IPS-20b (cell line): ENCODE data around the gene MAGI1.
"Not testable (repeated sequence)": the region's sequence is repeated elsewhere in the genome, so short reads cannot be mapped to it uniquely, and the experiment has no call there.

ENCODE experiments used
- H3K27ac ChIP-seq: one replicate; pipeline ENCODE4 v1.5.1; 2013; ENCODE audit warnings: low read length
- H3K27me3 ChIP-seq: 2 replicates; pipeline ENCODE4 v1.6.1; 2013; ENCODE audit warnings: mild to moderate bottlenecking, low read length, inconsistent platforms; ENCODE audit not compliant: insufficient read depth
- H3K36me3 ChIP-seq: 2 replicates; pipeline ENCODE4 v1.6.1; 2013; ENCODE audit warnings: low read depth, mild to moderate bottlenecking, inconsistent platforms, low read length, moderate library complexity; ENCODE audit not compliant: insufficient read depth
- H3K4me1 ChIP-seq: 2 replicates; pipeline ENCODE4 v1.6.1; 2013; ENCODE audit warnings: mild to moderate bottlenecking, control low read depth, inconsistent platforms, low read length, moderate library complexity; ENCODE audit not compliant: insufficient read depth
- H3K4me3 ChIP-seq: 2 replicates; pipeline ENCODE4 v1.5.1; 2013; ENCODE audit warnings: mild to moderate bottlenecking, low read length, inconsistent platforms
- H3K9ac ChIP-seq: 2 replicates; pipeline ENCODE4 v1.6.1; 2013; ENCODE audit warnings: low read depth, mild to moderate bottlenecking, inconsistent platforms, low read length, moderate library complexity
- H3K9me3 ChIP-seq: 2 replicates; pipeline ENCODE4 v1.6.1; 2013; ENCODE audit warnings: mild to moderate bottlenecking, low read depth, low read length, inconsistent platforms; ENCODE audit not compliant: insufficient read depth

Gene MAGI1

GRCh38 chr3:65514317-65514716, 524.4 kb downstream of the MAGI1 start:
- not testable (repeated sequence) for H3K9ac ChIP-seq, H3K9me3 ChIP-seq, H3K4me1 ChIP-seq, H3K27ac ChIP-seq, H3K4me3 ChIP-seq, H3K36me3 ChIP-seq, H3K27me3 ChIP-seq

- H3K27me3 ChIP-seq, H3K4me1 ChIP-seq, H3K9me3 ChIP-seq, H3K36me3 ChIP-seq: not testable (repeated sequence)
- Histone ChIP-seq H3K9ac (peak overlapping the region; percentile 73; the same call in 1 of the 2 replicates), H3K4me3 (peak overlapping the region; percentile 59; the same call in 1 of the 2 replicates), H3K27ac (peak overlapping the region; percentile 29)
Measured at GRCh38 chr3:65509423-65509794, 529.3 kb downstream of the MAGI1 start.

GRCh38 chr3:65508750-65509422, 529.8 kb downstream of the MAGI1 start:
- Histone ChIP-seq H3K27ac (peak overlapping the region; percentile 29), H3K4me1 (peaks cover 3% of the 10 kb centered on the region; the same call in 1 of the 2 replicates), H3K9me3 (no peaks in the 10 kb centered on the region), H3K36me3 (no peaks in the 10 kb centered on the region), H3K27me3 (no peaks in the 10 kb centered on the region), H3K9ac (peak overlapping the region; percentile 73; the same call in 1 of the 2 replicates), H3K4me3 (peak overlapping the region; percentile 59; the same call in 1 of the 2 replicates)

DNA sequence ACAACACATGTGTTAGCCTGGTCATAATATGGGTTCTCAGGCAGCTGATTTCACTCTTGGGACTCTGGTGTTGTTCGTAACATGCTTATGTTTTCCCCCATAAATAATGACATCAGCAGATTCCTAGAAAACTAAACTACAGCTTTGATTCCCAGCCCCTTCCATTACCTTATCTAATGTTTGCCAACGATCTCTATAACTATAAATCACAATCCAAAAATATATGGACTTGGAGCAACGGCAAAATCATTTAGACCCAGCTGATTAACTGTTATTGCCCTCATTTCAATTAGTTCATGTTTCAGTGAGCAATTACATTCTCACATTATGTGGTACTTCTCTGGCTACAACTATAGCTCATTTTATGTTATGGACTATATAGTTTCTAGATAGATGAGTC, 531.3 kb downstream of the MAGI1 start:
- no peak overlapping the region for H3K4me3 ChIP-seq
- no peak overlapping the region for H3K27ac ChIP-seq
- no peaks in the 10 kb centered on the region for H3K36me3 ChIP-seq
- H3K27me3 ChIP-seq, result no peaks in the 10 kb centered on the region
- H3K4me1 ChIP-seq, result peaks cover 3% of the 10 kb centered on the region; the same call in 1 of the 2 replicates
- no peak overlapping the region for H3K9ac ChIP-seq
- H3K9me3 ChIP-seq, result no peaks in the 10 kb centered on the region

- H3K36me3 ChIP-seq, result no peaks in the 10 kb centered on the region
Measured at GRCh38 chr3:65503776-65504175, 534.9 kb downstream of the MAGI1 start.

GRCh38 chr3:65502526-65502925, 536.2 kb downstream of the MAGI1 start:
- Histone ChIP-seq H3K9ac (no peak overlapping the region), H3K27me3 (no peaks in the 10 kb centered on the region), H3K4me3 (no peak overlapping the region)

More at GRCh38 chr3:65503776-65504175, 534.9 kb downstream of the MAGI1 start:
- Histone ChIP-seq H3K27ac (no peak overlapping the region), H3K27me3 (no peaks in the 10 kb centered on the region), H3K9me3 (no peaks in the 10 kb centered on the region), H3K9ac (no peak overlapping the region), H3K4me1 (peaks cover 2% of the 10 kb centered on the region; the same call in 1 of the 2 replicates), H3K4me3 (no peak overlapping the region)

DNA sequence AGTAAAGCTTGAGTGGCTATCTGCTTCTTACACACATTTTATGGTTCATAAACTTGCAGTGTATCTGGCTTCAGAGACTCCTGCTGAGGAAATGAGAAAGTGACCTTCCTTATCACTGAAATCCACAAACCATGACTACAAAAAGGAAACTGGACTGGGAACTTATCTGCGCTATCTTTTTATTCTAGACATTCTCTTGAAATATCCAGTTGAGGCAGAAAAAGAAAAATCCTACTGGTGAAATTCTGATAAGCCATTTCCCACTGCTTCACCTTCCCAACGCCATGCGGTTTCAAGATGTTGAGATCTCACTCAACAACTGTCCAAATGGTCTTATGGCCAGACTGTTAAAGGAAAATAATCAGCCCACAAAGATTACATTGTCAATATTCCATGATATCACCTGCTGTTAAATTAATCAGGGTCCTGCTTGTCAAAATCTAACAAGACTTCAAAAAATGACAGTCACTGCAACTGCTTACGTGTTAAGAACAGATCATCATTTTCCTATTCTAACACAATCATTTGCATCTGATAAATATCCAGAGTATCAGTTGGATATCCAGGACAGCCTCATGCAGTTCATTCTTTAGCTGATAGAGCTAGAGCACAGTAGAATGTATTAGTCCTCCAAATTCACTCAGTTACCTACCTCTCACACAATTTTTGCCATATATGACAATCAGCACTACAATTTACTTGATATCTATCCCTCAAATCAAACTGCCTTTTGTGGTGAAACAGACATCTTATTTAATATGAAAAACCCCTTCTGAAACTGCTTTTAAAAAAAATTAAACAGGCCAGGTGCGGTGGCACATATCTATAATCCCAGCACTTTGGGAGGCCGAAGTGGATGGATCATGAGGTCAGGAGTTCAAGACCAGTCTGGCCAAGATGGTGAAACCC, 538.1 kb downstream of the MAGI1 start:
- no peak overlapping the region for H3K9ac ChIP-seq
- no peak overlapping the region for H3K27ac ChIP-seq
- H3K36me3 ChIP-seq, result no peaks in the 10 kb centered on the region
- H3K27me3 ChIP-seq, result no peaks in the 10 kb centered on the region
- H3K9me3 ChIP-seq, result no peaks in the 10 kb centered on the region
- no peak overlapping the region for H3K4me3 ChIP-seq
- peaks cover 7% of the 10 kb centered on the region for H3K4me1 ChIP-seq

More at GRCh38 chr3:65502526-65502925, 536.2 kb downstream of the MAGI1 start:
- no peaks in the 10 kb centered on the region for H3K9me3 ChIP-seq
- H3K36me3 ChIP-seq, result no peaks in the 10 kb centered on the region
- no peak overlapping the region for H3K27ac ChIP-seq
- H3K4me1 ChIP-seq, result peaks cover 7% of the 10 kb centered on the region

DNA sequence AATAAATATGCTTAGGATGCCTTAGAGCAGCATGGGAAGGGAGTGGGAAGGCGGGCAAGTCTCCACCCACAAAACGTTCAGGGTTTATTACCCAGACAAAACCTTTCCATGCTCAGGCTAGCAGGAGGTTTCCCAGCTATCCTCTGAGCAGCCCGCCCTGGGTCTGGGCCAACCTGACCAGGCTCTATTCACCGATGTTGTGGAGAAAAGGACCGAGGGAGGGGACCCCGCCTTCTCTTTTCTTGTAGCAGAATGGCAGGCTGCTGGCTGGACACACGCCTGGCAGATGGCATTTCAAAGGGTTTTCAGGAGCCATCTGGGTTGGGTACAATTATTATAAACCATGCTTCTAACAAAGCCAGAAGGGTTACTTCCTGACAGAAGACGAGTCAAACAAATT, 540.9 kb downstream of the MAGI1 start:
- no peak overlapping the region for H3K9ac ChIP-seq
- no peak overlapping the region for H3K27ac ChIP-seq
- no peaks in the 10 kb centered on the region for H3K36me3 ChIP-seq
- H3K4me1 ChIP-seq, result peaks cover 7% of the 10 kb centered on the region
- H3K27me3 ChIP-seq, result no peaks in the 10 kb centered on the region
- no peak overlapping the region for H3K4me3 ChIP-seq
- H3K9me3 ChIP-seq, result no peaks in the 10 kb centered on the region

DNA sequence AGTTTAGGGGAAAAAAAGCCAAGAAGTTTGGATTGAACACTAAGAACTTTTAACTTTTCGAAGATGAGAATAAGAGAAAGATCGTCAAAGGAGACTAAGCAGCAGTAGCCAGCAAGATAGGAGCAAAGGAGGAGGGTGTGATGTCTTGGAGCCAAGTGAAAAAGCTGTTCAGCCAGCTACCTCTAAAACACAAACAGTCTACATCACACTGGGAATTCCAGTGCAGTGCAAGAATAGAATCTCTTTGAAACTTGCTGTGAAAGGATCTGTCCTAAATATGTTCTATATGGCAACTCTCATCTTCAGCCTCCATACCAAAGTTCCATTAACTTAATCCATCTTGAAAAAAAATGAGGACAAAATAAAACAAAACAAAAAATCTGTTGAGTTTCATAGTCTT, 541.5 kb downstream of the MAGI1 start:
- no peak overlapping the region for H3K4me3 ChIP-seq
- H3K36me3 ChIP-seq, result peaks cover 3% of the 10 kb centered on the region; the same call in 1 of the 2 replicates
- peaks cover 7% of the 10 kb centered on the region for H3K4me1 ChIP-seq
- no peaks in the 10 kb centered on the region for H3K27me3 ChIP-seq
- no peaks in the 10 kb centered on the region for H3K9me3 ChIP-seq
- no peak overlapping the region for H3K27ac ChIP-seq
- H3K9ac ChIP-seq, result no peak overlapping the region

DNA sequence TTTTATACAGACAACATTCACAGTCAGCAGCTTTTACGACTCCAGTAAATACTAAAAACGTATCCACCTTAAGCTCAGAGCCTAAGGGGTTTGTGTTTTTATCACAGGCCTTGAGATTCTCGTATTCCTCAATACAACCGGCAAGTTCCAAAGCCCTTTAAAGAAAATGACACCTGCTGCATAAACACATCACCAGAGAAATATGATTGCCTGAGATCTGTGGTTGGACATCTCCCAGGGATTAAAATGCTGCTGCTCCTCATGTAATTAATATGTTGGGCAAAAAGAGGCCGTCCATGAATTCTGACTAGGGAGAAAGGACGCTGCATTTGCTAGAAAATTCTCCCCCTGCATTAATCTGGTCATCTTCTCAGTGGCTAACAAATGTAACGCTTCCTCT, 544.8 kb downstream of the MAGI1 start:
- Histone ChIP-seq H3K4me3 (no peak overlapping the region), H3K9ac (no peak overlapping the region), H3K27me3 (no peaks in the 10 kb centered on the region), H3K36me3 (peaks cover 3% of the 10 kb centered on the region; the same call in 1 of the 2 replicates), H3K9me3 (no peaks in the 10 kb centered on the region), H3K4me1 (peaks cover 7% of the 10 kb centered on the region), H3K27ac (no peak overlapping the region)

- Histone ChIP-seq H3K9ac (no peak overlapping the region), H3K27me3 (no peaks in the 10 kb centered on the region), H3K9me3 (no peaks in the 10 kb centered on the region), H3K4me3 (no peak overlapping the region), H3K36me3 (peaks cover 3% of the 10 kb centered on the region; the same call in 1 of the 2 replicates), H3K27ac (peak overlapping the region; percentile 6), H3K4me1 (peaks cover 7% of the 10 kb centered on the region)
Measured at GRCh38 chr3:65493371-65493882, 545.3 kb downstream of the MAGI1 start.
